GM18499 (cell line): ENCODE measurements around the gene LHX1.

Experiments used
- ATAC-seq: cut with Tn5 transposase; IDR thresholded peaks from one replicate; pipeline ENCODE4 v1.9.1; 2021; ENCODE audit warnings: moderate number of reproducible peaks; ENCODE audit not compliant: insufficient read depth, unreplicated experiment

LHX1 gene

GRCh38 chr17:36937001-36937958 is at the start of gene LHX1:
TSS of gene LHX1 (plus strand) at chr17:36937475. CDS start at chr17:36938198, 723 bp downstream.
- no peak for ATAC-seq

GRCh38 chr17:36888236-36888951 is 48.9 kb upstream of the LHX1 start:
- no peak for ATAC-seq

- ATAC-seq: no peak
Measured at GRCh38 chr17:36889770-36890349, 47.4 kb upstream of the LHX1 start.

- ATAC-seq: no peak
Measured at GRCh38 chr17:36890398-36891168, 46.7 kb upstream of the LHX1 start.

GRCh38 chr17:36892112-36892838 is 45.0 kb upstream of the LHX1 start:
- ATAC-seq: no peak

- ATAC-seq: no peak
Measured at GRCh38 chr17:36894177-36894576, 43.1 kb upstream of the LHX1 start.

- no peak for ATAC-seq
Measured at GRCh38 chr17:36894925-36895324, 42.4 kb upstream of the LHX1 start.

GRCh38 chr17:36899250-36900159 is 37.8 kb upstream of the LHX1 start:
- ATAC-seq: no peak

GRCh38 chr17:36900160-36900512 is 37.1 kb upstream of the LHX1 start:
- no peak for ATAC-seq

- ATAC-seq: no peak
Measured at GRCh38 chr17:36901506-36901905, 35.8 kb upstream of the LHX1 start.

GRCh38 chr17:36907407-36907806 is 29.9 kb upstream of the LHX1 start:
- no peak for ATAC-seq

- no peak for ATAC-seq
Measured at GRCh38 chr17:36910513-36910912, 26.8 kb upstream of the LHX1 start.

GRCh38 chr17:36911001-36911400 is 26.3 kb upstream of the LHX1 start:
- no peak for ATAC-seq

GRCh38 chr17:36913132-36913531 is 24.1 kb upstream of the LHX1 start:
- no peak for ATAC-seq

- ATAC-seq: no peak
Measured at GRCh38 chr17:36918211-36918691, 19.0 kb upstream of the LHX1 start.

- no peak for ATAC-seq
Measured at GRCh38 chr17:36919407-36919968, 17.8 kb upstream of the LHX1 start.

GRCh38 chr17:36920032-36921005 is 17.0 kb upstream of the LHX1 start:
- ATAC-seq: no peak
